Stimulated activated CD8-positive, alpha-beta memory T cell treated with anti-CD3 and anti-CD28 coated beads, Interleukin-15, amount 100 ng/mL, for 4 hours (primary cell): ENCODE results near the gene FGF14.

ENCODE experiments used
- DNase-seq, 2 donors: peaks; one replicate each; pipeline ENCODE4 v3.0.0-alpha.2; 2020; ENCODE audit warnings: low read depth in 2 of 2

The FGF14 gene

DNA sequence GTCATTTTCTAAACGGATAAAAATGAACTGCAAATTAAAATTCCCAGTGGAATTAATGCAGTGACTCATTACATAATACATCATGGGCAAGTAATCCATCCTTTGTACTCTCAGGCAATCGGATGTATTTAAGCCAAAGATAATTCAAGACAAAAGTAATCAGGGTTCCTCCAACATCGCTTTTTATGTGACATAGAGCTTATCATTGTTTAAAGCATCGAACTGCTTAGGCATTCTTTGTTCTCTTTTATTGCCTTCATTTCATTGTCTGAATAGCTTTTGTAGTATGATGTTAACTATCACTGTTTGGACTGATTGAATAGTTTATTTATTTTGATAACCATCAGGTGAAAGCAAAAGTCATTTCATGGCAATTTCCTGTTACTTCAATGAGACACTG lies 740.0 kb downstream of the FGF14 start:
- no peak for DNase-seq
